Measurements from ENCODE around the gene OR6C76.
"Not testable (repeated sequence)": the region's sequence is repeated elsewhere in the genome, so short reads cannot be mapped to it uniquely, and the experiment has no call there.

DNA sequence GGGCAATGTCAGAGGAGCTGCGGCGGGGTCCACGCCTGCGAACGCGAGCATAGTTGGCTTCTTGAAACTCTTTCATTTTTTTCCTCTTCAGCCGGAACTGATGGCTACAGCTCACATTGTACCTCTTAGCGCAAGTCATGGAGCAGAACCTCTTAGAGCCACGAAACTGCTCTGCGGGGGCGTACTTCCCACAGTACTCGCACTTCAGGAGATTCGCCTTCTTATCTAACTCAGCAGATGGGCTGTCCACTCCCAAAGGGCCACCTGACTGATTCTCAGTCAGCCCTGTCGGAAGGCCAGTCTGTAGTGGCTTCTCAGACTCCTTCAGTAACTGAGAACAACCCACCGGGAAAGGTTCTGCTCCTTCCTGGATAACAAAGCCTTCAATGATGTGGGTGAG, 13.9 kb upstream of the OR6C76 start:
- TF ChIP-seq JUN (IDR thresholded peaks at IDR 0.05; ENCODE audit: low read depth, low read length); POLR2A (IDR thresholded peaks at IDR 0.05; ENCODE audit: control extremely low read depth in 1 of 2, low read depth in 2 of 2, low read length in 2 of 2); BCL11A (IDR thresholded peaks at IDR 0.05; ENCODE audit: low read depth in 2 of 2, low read length in 2 of 2); RFX5 (IDR thresholded peaks at IDR 0.05; ENCODE audit: borderline replicate concordance, low read depth, low read length); CHD2 (IDR thresholded peaks at IDR 0.05; ENCODE audit: low read length); EZH2 (IDR thresholded peaks at IDR 0.05; ENCODE audit: low read depth, low read length, severe bottlenecking); CEBPB (IDR thresholded peaks at IDR 0.05; ENCODE audit: low read depth, low read length); POLR2AphosphoS5 (IDR thresholded peaks at IDR 0.05; ENCODE audit: low read depth, low read length); TAF1 (IDR thresholded peaks at IDR 0.05; ENCODE audit: low read depth, low read length); TEAD4 (IDR thresholded peaks at IDR 0.05; ENCODE audit: low read depth, low read length); MAFK (IDR thresholded peaks at IDR 0.05; ENCODE audit: low read depth, low read length): not testable (repeated sequence)
- TF ChIP-seq, protein P1, sequence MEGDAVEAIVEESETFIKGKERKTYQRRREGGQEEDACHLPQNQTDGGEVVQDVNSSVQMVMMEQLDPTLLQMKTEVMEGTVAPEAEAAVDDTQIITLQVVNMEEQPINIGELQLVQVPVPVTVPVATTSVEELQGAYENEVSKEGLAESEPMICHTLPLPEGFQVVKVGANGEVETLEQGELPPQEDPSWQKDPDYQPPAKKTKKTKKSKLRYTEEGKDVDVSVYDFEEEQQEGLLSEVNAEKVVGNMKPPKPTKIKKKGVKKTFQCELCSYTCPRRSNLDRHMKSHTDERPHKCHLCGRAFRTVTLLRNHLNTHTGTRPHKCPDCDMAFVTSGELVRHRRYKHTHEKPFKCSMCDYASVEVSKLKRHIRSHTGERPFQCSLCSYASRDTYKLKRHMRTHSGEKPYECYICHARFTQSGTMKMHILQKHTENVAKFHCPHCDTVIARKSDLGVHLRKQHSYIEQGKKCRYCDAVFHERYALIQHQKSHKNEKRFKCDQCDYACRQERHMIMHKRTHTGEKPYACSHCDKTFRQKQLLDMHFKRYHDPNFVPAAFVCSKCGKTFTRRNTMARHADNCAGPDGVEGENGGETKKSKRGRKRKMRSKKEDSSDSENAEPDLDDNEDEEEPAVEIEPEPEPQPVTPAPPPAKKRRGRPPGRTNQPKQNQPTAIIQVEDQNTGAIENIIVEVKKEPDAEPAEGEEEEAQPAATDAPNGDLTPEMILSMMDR (IDR thresholded peaks at IDR 0.05; ENCODE audit: control extremely low read depth in 1 of 3, insufficient read depth in 1 of 3, low read depth in 1 of 3, low read length in 3 of 3), result not testable (repeated sequence)
- TF ChIP-seq, protein P2, sequence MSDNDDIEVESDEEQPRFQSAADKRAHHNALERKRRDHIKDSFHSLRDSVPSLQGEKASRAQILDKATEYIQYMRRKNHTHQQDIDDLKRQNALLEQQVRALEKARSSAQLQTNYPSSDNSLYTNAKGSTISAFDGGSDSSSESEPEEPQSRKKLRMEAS (IDR thresholded peaks at IDR 0.05), result not testable (repeated sequence)

Measured in H1 (cell line).